ENCODE data around the gene SP3. TPM values are rescaled to one million over a fixed set of nuclear protein-coding genes. Genes with fewer than 3 reads are reported as not detected.

Gene SP3
- total RNA-seq, 4 donors from 2014 or later = 57.1 to 106 (median 86.3) TPM

DNA sequence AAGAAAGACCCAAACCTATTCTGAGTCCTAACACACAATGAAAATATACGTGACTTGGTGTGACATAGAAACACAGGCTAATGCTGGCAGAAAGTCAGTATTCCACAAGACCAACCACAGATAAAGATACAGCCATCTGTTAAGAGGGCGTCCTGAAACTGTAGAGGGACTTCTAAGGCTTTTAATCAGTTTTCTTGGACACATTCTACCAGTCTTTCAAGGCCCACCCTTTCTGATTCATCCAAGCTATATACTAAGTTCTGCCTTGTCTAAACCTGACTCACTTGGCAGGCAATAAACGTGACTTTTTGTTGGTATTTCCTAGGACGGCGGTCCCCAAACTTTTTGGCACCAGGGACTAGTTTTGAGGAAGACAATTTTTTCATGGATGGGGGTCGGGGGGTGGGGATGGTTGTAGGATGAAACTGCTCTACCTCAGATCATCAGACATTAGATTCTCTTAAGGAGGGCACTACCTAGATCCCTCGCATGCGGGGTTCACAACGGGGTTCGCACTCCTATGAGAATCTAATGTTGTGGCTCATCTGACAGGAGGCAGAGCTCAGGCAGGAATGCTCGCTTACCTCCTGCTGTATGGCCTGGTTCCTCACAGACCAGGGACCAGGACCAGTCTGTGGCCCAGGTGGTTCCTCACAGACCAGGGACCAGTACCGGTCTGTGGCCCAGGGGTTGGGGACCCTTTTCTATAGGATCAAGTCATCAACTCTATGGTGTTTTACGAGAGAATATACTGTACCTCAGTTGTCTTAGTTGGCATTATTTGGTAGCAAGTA is 61.4 kb downstream of the SP3 start:
- H3K27ac ChIP-seq = no peak overlapping the region
- no peaks in the 10 kb centered on the region for H3K9me3 ChIP-seq
- no peaks in the 10 kb centered on the region for H3K27me3 ChIP-seq
- H3K36me3 ChIP-seq = peaks cover 0 to 45% (median 0%) of the 10 kb centered on the region in 3 donors
- H3K4me3 ChIP-seq = no peak overlapping the region
- no peak for DNase-seq
- H3K4me1 ChIP-seq = no peaks in the 10 kb centered on the region
- TF ChIP-seq CTCF (IDR thresholded peaks at IDR 0.05) (no peak), POLR2A (IDR thresholded peaks at IDR 0.05) (no peak)

GRCh38 chr2:173898996-173899395 is 66.2 kb downstream of the SP3 start:
- Histone ChIP-seq H3K4me1 (no peaks in the 10 kb centered on the region), H3K27ac (no peak overlapping the region), H3K4me3 (no peak overlapping the region), H3K36me3 (peaks cover 0 to 2% (median 0%) of the 10 kb centered on the region in 3 donors), H3K9me3 (no peaks in the 10 kb centered on the region), H3K27me3 (no peaks in the 10 kb centered on the region)
- DNase-seq = no peak
- no peak for TF ChIP-seq POLR2A (IDR thresholded peaks at IDR 0.05)
- TF ChIP-seq CTCF (IDR thresholded peaks at IDR 0.05) = no peak

DNA sequence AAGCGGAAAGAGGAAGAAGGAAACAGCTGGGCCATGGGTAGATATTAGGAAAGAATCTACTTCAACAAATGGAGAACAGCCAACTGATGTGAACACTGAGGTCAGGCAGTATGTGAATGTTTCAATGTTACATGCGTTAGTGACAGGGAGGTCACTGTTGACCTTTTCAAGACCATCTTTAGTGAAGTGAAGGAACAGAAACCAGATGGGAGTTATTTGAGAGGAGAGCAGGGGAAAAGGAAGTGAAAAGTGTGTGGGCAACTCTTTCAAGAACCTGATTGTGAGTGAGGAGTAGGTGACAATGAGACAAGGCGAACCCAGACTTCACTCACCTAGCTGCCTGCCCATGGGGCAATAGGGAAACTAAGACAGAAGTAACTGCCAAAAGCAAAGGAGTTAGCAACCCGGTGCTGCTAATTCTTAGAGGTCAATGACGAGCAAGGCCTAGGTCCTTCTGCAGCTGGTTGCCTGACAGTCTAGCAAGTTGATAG is 67.0 kb downstream of the SP3 start:
- no peak for TF ChIP-seq POLR2A (IDR thresholded peaks at IDR 0.05)
- TF ChIP-seq CTCF (IDR thresholded peaks at IDR 0.05) = no peak
- Histone ChIP-seq H3K36me3 (no peaks in the 10 kb centered on the region), H3K27me3 (no peaks in the 10 kb centered on the region), H3K4me1 (no peaks in the 10 kb centered on the region), H3K27ac (no peak overlapping the region), H3K4me3 (no peak overlapping the region), H3K9me3 (no peaks in the 10 kb centered on the region)
- DNase-seq = no peak

GRCh38 chr2:173896755-173897154 is 68.4 kb downstream of the SP3 start:
- Histone ChIP-seq H3K27ac (no peak overlapping the region), H3K4me3 (no peak overlapping the region), H3K36me3 (no peaks in the 10 kb centered on the region), H3K27me3 (no peaks in the 10 kb centered on the region), H3K4me1 (no peaks in the 10 kb centered on the region), H3K9me3 (no peaks in the 10 kb centered on the region)
- TF ChIP-seq POLR2A (IDR thresholded peaks at IDR 0.05) = no peak
- no peak for TF ChIP-seq CTCF (IDR thresholded peaks at IDR 0.05)
- no peak for DNase-seq

- H3K4me3 ChIP-seq = no peak overlapping the region
- no peaks in the 10 kb centered on the region for H3K27me3 ChIP-seq
- no peak overlapping the region for H3K27ac ChIP-seq
- TF ChIP-seq CTCF (IDR thresholded peaks at IDR 0.05) = no peak
- no peak for TF ChIP-seq POLR2A (IDR thresholded peaks at IDR 0.05)
- H3K4me1 ChIP-seq = no peaks in the 10 kb centered on the region
- peaks cover 0 to 13% (median 0%) of the 10 kb centered on the region in 4 donors for H3K9me3 ChIP-seq
- DNase-seq = no peak
- no peaks in the 10 kb centered on the region for H3K36me3 ChIP-seq
These were observed 72.8 kb downstream of the SP3 start for GRCh38 chr2:173892341-173892740.
